Endometrium (tissue), 2 donors: ENCODE measurements around the gene PRR19.
"Not testable (repeated sequence)": the region's sequence is repeated elsewhere in the genome, so short reads cannot be mapped to it uniquely, and the experiment has no call there.

Experiments
- FAIRE-seq: peaks from 2 replicates; lab custom pipeline; 2012; peaks lifted over from hg19 to GRCh38; lab: Jason Lieb, UNC
- donor health status: control.
- donor health status: control.

Gene PRR19

GRCh38 chr19:42325896-42326771 lies 24.2 kb downstream of the PRR19 start:
- FAIRE-seq = no peak

GRCh38 chr19:42326969-42327368 lies 25.0 kb downstream of the PRR19 start:
- FAIRE-seq = no peak

GRCh38 chr19:42327381-42327780 lies 25.4 kb downstream of the PRR19 start:
- FAIRE-seq = no peak

GRCh38 chr19:42328106-42328505 lies 26.2 kb downstream of the PRR19 start:
- no peak for FAIRE-seq

- FAIRE-seq = no peak
These were observed 26.9 kb downstream of the PRR19 start for GRCh38 chr19:42328854-42329253.

GRCh38 chr19:42330241-42330711 lies 28.3 kb downstream of the PRR19 start:
- no peak for FAIRE-seq

- FAIRE-seq = not testable (repeated sequence)
These were observed 29.4 kb downstream of the PRR19 start for GRCh38 chr19:42331333-42331732.

- FAIRE-seq = no peak
These were observed 30.1 kb downstream of the PRR19 start for GRCh38 chr19:42332059-42332458.

- no peak for FAIRE-seq
These were observed 31.1 kb downstream of the PRR19 start for GRCh38 chr19:42333018-42333417.

- FAIRE-seq = no peak
These were observed 32.2 kb downstream of the PRR19 start for GRCh38 chr19:42333975-42334696.

- FAIRE-seq = no peak
These were observed 32.9 kb downstream of the PRR19 start for GRCh38 chr19:42334697-42335373.

GRCh38 chr19:42335374-42335936 lies 33.5 kb downstream of the PRR19 start:
- FAIRE-seq = no peak

- no peak for FAIRE-seq
These were observed 34.0 kb downstream of the PRR19 start for GRCh38 chr19:42335971-42336370.

- FAIRE-seq = peak; percentile 8
These were observed 37.4 kb downstream of the PRR19 start for GRCh38 chr19:42339126-42339860.

GRCh38 chr19:42339922-42340321 lies 38.0 kb downstream of the PRR19 start:
- FAIRE-seq = not testable (repeated sequence)

- no peak for FAIRE-seq
These were observed 41.6 kb downstream of the PRR19 start for GRCh38 chr19:42343344-42344110.

- no peak for FAIRE-seq
These were observed 42.5 kb downstream of the PRR19 start for GRCh38 chr19:42344336-42344893.

- no peak for FAIRE-seq
These were observed 43.4 kb downstream of the PRR19 start for GRCh38 chr19:42345191-42345812.

GRCh38 chr19:42348211-42348610 lies 46.3 kb downstream of the PRR19 start:
- FAIRE-seq = no peak
